BLaER1 treated with 17β-estradiol and CSF1 and Interleukin-3, amounts not matched to agents 10 nM and 100 nM (cell line): ENCODE data around the gene CYTIP.
"Not testable (repeated sequence)": the region's sequence is repeated elsewhere in the genome, so short reads cannot be mapped to it uniquely, and the experiment has no call there.

ENCODE experiments used
- H3K27ac ChIP-seq, 11 experiments: shearing (Covaris generic); formaldehyde crosslinking; 2 replicates each; pipeline ENCODE4 v1.8.1; 2022
- H3K27me3 ChIP-seq, 11 experiments: shearing (Covaris generic); formaldehyde crosslinking; 2 replicates each; pipeline ENCODE4 v1.8.1; 2022
- H3K36me3 ChIP-seq, 11 experiments: shearing (Covaris generic); formaldehyde crosslinking; 2 replicates each; pipeline ENCODE4 v1.8.1; 2022
- H3K4me1 ChIP-seq, 10 experiments: shearing (Covaris generic); formaldehyde crosslinking; 2 replicates each; pipeline ENCODE4 v1.8.1; 2022
- H3K4me2 ChIP-seq, 11 experiments: shearing (Covaris generic); formaldehyde crosslinking; 2 replicates each; pipeline ENCODE4 v1.8.1; 2022
- H3K4me3 ChIP-seq, 10 experiments: shearing (Covaris generic); formaldehyde crosslinking; 2 replicates each; pipeline ENCODE4 v1.8.1; 2022
- H3K9ac ChIP-seq, 11 experiments: shearing (Covaris generic); formaldehyde crosslinking; 2 replicates each; pipeline ENCODE4 v1.8.1; 2022
- H3K9me3 ChIP-seq, 11 experiments: shearing (Covaris generic); formaldehyde crosslinking; replicated peaks in 1 of 11; 2 replicates each; pipeline ENCODE4 v1.8.1; 2022
- H4K20me1 ChIP-seq, 11 experiments: shearing (Covaris generic); formaldehyde crosslinking; 2 replicates each; pipeline ENCODE4 v1.8.1; 2022
- Cebpa-rat ChIP-seq, 11 experiments: shearing (Covaris generic); IDR thresholded peaks; 2 replicates each; pipeline ENCODE4 v1.8.1; 2022

Gene CYTIP

DNA sequence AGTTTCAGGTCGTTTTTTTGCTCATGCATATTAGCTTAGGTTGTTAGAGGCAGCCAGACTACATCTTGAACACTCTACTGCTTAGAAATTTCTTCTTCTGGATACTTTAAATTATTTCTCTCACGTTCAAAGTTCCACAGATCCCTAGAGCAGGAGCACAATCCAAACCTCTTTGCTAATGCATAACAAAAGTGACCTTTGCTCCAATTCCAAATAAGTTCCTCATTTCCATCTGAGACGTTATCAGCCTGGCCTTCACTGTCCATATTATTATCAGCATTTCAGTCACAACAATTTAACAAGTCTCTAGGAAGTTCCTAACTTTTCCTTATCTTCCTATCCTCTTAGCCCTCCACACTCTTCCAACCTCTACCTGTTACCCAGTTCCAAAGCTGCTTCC, 67.8 kb downstream of the CYTIP start:
- Histone ChIP-seq H3K9ac (no peak overlapping the region), H3K4me2 (peak overlapping the region in 2 of 11 experiments; percentile 22 to 34; a peak in 2 of 22 replicates), H3K36me3 (peaks cover 0 to 15% (median 0%) of the 10 kb centered on the region in 11 experiments; a peak in 8 of 22 replicates), H3K4me3 (no peak overlapping the region; a peak in 1 of 20 replicates), H3K27me3 (no peaks in the 10 kb centered on the region), H3K4me1 (peaks cover 0 to 14% (median 0%) of the 10 kb centered on the region in 10 experiments; a peak in 4 of 20 replicates), H3K9me3 (peaks cover 20 to 36% (median 26%) of the 10 kb centered on the region in 11 experiments), H3K27ac (no peak overlapping the region), H4K20me1 (no peaks in the 10 kb centered on the region)
- no peak for TF ChIP-seq Cebpa-rat (IDR thresholded peaks at IDR 0.05)

DNA sequence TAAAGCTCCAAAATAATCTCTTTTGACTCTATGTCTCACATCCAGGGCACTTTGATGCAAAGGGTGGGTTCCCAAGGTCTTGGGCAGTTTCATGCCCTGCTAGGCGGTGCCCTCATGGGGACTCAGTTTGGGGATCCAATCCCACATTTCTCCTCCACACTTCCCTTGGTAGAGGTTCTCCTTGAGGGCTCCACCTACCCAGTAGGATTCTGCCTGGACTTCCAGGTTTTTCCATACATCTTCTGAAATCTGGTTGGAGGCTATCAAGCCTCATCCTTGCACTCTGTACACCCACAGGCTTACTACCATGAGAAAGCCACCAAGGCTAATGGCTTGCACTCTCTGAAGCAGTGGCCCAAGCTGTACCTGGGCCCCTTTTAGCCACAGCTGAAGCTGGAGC, 68.5 kb downstream of the CYTIP start:
- Histone ChIP-seq H3K9ac (no peak overlapping the region), H3K4me1 (peaks cover 0 to 14% (median 0%) of the 10 kb centered on the region in 10 experiments; a peak in 4 of 20 replicates), H4K20me1 (no peaks in the 10 kb centered on the region), H3K36me3 (peaks cover 0 to 15% (median 0%) of the 10 kb centered on the region in 11 experiments; a peak in 8 of 22 replicates), H3K27ac (no peak overlapping the region), H3K9me3 (peaks cover 20 to 32% (median 26%) of the 10 kb centered on the region in 11 experiments), H3K4me2 (no peak overlapping the region; a peak in 1 of 22 replicates), H3K4me3 (peak overlapping the region in 1 of 10 experiments; percentile 8; a peak in 2 of 20 replicates), H3K27me3 (no peaks in the 10 kb centered on the region)
- TF ChIP-seq Cebpa-rat (IDR thresholded peaks at IDR 0.05): no peak

DNA sequence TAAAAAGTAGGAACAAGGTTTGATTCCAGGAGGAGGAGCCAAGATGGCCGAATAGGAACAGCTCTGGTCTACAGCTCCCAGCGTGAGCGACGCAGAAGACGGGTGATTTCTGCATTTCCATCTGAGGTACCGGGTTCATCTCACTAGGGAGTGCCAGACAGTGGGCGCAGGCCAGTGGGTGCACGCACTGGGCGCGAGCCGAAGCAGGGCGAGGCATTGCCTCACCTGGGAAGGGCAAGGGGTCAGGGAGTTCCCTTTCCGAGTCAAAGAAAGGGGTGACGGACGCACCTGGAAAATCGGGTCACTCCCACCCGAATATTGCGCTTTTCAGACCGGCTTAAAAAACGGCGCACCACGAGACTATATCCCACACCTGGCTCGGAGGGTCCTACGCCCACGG, 75.4 kb downstream of the CYTIP start:
- H3K9ac ChIP-seq, H3K4me2 ChIP-seq, H3K27ac ChIP-seq, H3K9me3 ChIP-seq, H3K4me3 ChIP-seq, H4K20me1 ChIP-seq: not testable (repeated sequence)
- Histone ChIP-seq H3K36me3 (peaks cover 0 to 14% (median 0%) of the 10 kb centered on the region in 11 experiments; a peak in 1 of 22 replicates), H3K27me3 (peaks cover 0 to 13% (median 6%) of the 10 kb centered on the region in 11 experiments; a peak in 7 of 22 replicates), H3K4me1 (peaks cover 14 to 18% (median 15%) of the 10 kb centered on the region in 10 experiments)

DNA sequence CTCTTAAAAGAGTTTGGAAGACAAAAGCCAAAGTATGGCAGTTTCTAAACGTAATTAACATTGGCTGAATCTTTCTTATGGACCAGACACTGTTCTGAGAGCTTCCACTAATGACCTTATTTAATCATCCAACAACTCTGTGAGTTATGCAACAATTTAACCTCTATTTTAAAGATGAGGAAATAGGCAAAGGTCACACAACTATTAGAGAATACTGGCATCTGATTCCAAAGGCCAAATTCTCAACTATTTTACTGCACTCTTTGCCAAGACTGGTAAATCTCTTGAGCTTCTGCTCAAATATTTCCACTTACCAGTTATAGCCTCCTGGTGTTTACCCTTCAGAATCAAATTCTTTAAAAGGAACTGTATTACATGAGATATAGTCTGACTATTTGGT, 76.2 kb downstream of the CYTIP start:
- H3K27ac ChIP-seq: no peak overlapping the region
- peaks cover 0 to 13% (median 6%) of the 10 kb centered on the region in 11 experiments; a peak in 7 of 22 replicates for H3K27me3 ChIP-seq
- no peak overlapping the region for H3K4me3 ChIP-seq
- H3K4me2 ChIP-seq: no peak overlapping the region
- peaks cover 1 to 12% (median 4%) of the 10 kb centered on the region in 11 experiments for H3K9me3 ChIP-seq
- peaks cover 0 to 19% (median 0%) of the 10 kb centered on the region in 11 experiments; a peak in 1 of 22 replicates for H3K36me3 ChIP-seq
- no peak for TF ChIP-seq Cebpa-rat (IDR thresholded peaks at IDR 0.05)
- peaks cover 15 to 26% (median 19%) of the 10 kb centered on the region in 10 experiments for H3K4me1 ChIP-seq
- H3K9ac ChIP-seq: no peak overlapping the region
- H4K20me1 ChIP-seq: no peaks in the 10 kb centered on the region
